Body of pancreas (tissue), 4 donors: ENCODE data around the gene RNU7-1.

ENCODE experiments used
- POLR2A ChIP-seq, 3 donors: fragments of 450-650 bp; IDR thresholded peaks; one replicate each; pipeline ENCODE4 v1.6.1; 2016; ENCODE audit warnings: antibody characterized with exemption in 3 of 3, mild to moderate bottlenecking in 2 of 3
- TF ChIP-seq, protein P1 (sequence below), 7 experiments: fragments of 450-650 bp in 4 of 7; fragments of 200-600 bp in 3 of 7; sonication (generic) in 3 of 7; IDR thresholded peaks; one replicate each; pipeline ENCODE4 v1.5.1; 2016 to 2019; ENCODE audit warnings: antibody characterized with exemption in 7 of 7

DNA sequence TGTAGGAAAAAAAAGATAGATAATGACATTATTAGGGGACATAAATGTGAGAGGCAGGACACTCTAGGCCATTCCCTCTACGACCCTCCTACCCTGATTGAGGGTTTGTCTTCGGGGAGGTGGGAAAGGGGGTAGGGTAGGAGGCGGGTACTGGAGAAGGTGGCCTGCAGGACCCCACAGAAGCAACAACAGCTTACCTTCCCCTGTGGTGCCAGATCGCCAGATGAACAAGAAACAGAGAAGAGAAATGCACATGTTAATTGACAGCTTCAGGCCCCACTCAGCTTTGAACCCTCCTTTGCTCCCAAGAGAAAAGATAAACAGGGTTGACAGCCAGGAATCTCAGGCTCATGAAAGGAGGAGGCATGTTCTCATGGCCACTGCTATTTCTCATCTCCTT is 22.1 kb downstream of the RNU7-1 start:
- TF ChIP-seq, protein P1, sequence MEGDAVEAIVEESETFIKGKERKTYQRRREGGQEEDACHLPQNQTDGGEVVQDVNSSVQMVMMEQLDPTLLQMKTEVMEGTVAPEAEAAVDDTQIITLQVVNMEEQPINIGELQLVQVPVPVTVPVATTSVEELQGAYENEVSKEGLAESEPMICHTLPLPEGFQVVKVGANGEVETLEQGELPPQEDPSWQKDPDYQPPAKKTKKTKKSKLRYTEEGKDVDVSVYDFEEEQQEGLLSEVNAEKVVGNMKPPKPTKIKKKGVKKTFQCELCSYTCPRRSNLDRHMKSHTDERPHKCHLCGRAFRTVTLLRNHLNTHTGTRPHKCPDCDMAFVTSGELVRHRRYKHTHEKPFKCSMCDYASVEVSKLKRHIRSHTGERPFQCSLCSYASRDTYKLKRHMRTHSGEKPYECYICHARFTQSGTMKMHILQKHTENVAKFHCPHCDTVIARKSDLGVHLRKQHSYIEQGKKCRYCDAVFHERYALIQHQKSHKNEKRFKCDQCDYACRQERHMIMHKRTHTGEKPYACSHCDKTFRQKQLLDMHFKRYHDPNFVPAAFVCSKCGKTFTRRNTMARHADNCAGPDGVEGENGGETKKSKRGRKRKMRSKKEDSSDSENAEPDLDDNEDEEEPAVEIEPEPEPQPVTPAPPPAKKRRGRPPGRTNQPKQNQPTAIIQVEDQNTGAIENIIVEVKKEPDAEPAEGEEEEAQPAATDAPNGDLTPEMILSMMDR (IDR thresholded peaks at IDR 0.05): no peak
- no peak for TF ChIP-seq POLR2A (IDR thresholded peaks at IDR 0.05)
